HepG2 (cell line): ENCODE data around the gene WNT10A. TPM values are rescaled to one million over a fixed set of nuclear protein-coding genes. Genes with fewer than 3 reads are reported as not detected.

Source experiments
- ATAC-seq: fragments of 200-7000 bp; cut with Tn5 transposase; 3 replicates; pipeline ENCODE4 v1.9.1; 2020; ENCODE audit warnings: mild to moderate bottlenecking, moderate library complexity
- BruUV-seq: library from RNA; stranded (reverse); fragments of 400-500 nt; replicated peaks from 2 replicates; lab custom pipeline; 2021; lab: Mats Ljungman, UMichigan
- CTCF ChIA-PET: fragments of 300-600 bp; formaldehyde crosslinking; extraction: SDS; loops from one replicate; lab custom pipeline; 2021; ENCODE audit warnings: low total read pairs, inconsistent platforms, low intra/inter-chr PET ratio; lab: Yijun Ruan, JAX
- POLR2A ChIA-PET: fragments of 350-600 bp; sonication (Branson Sonifier 250); formaldehyde crosslinking; loops from one replicate; lab custom pipeline; 2020; ENCODE audit warnings: antibody characterized with exemption, inconsistent platforms; lab: Yijun Ruan, JAX
- DNase-seq: peaks from one replicate; pipeline ENCODE4 v3.0.0-alpha.2; 2015; ENCODE audit warnings: low spot score
- FAIRE-seq: peaks from 3 replicates; lab custom pipeline; 2011; peaks lifted over from hg19 to GRCh38; lab: Jason Lieb, UNC
- H2AFZ ChIP-seq: one replicate; pipeline ENCODE4 v1.6.1; 2011; ENCODE audit warnings: low read length, inconsistent platforms
- H3K27ac ChIP-seq: fragments of 300-600 bp; 3 replicates; pipeline ENCODE4 v1.8.0; 2011; ENCODE audit warnings: mixed run types, mild to moderate bottlenecking, mixed read lengths, low read length, inconsistent platforms; ENCODE audit not compliant: insufficient read depth; ENCODE audit errors: extremely low read length
- H3K27me3 ChIP-seq, 2 experiments: fragments of 200-600 bp in 1 of 2; 2 replicates in 1 of 2; 3 replicates in 1 of 2; pipeline versions ENCODE4 v1.6.0 to v1.8.0; 2011; ENCODE audit warnings: low read length in 2 of 2, mild to moderate bottlenecking in 2 of 2, moderate library complexity in 2 of 2, inconsistent platforms in 1 of 2; ENCODE audit not compliant: insufficient read depth in 2 of 2, control insufficient read depth in 1 of 2
- H3K36me3 ChIP-seq, 2 experiments: fragments of 200-600 bp in 1 of 2; replicated peaks in 1 of 2; 2 replicates in 1 of 2; 3 replicates in 1 of 2; pipeline versions ENCODE4 v1.5.1 to v1.8.0; 2011; ENCODE audit warnings: low read length in 2 of 2, inconsistent platforms in 1 of 2; ENCODE audit not compliant: insufficient read depth in 2 of 2, control insufficient read depth in 1 of 2
- H3K4me1 ChIP-seq: 2 replicates; pipeline ENCODE4 v1.5.1; 2012; ENCODE audit warnings: low read length, inconsistent platforms; ENCODE audit not compliant: insufficient read depth
- H3K4me2 ChIP-seq: 2 replicates; pipeline ENCODE4 v1.6.0; 2011; ENCODE audit warnings: low read depth, low read length, inconsistent platforms
- H3K4me3 ChIP-seq, 3 experiments: fragments of 200-600 bp in 1 of 3; sonication (generic), shearing (Covaris generic) in 1 of 3; replicated peaks in 1 of 3; 2 replicates each; pipeline ENCODE4 v1.5.1; 2011 to 2016; ENCODE audit warnings: low read length in 3 of 3, inconsistent platforms in 2 of 3, low read depth in 2 of 3, mild to moderate bottlenecking in 2 of 3, control low read depth in 1 of 3, mixed read lengths in 1 of 3; ENCODE audit not compliant: insufficient read depth in 1 of 3
- H3K79me2 ChIP-seq: one replicate; pipeline ENCODE4 v1.6.1; 2011; ENCODE audit warnings: low read length, inconsistent platforms; ENCODE audit not compliant: insufficient read depth
- H3K9ac ChIP-seq: 2 replicates; pipeline ENCODE4 v1.6.0; 2011; ENCODE audit warnings: mild to moderate bottlenecking, low read depth, low read length, inconsistent platforms; ENCODE audit not compliant: insufficient read depth
- H3K9me3 ChIP-seq: 2 replicates; pipeline ENCODE4 v1.5.1; 2012; ENCODE audit warnings: mild to moderate bottlenecking, low read length
- H4K20me1 ChIP-seq: 2 replicates; pipeline ENCODE4 v1.6.0; 2011; ENCODE audit warnings: inconsistent platforms, mild to moderate bottlenecking, low read length, moderate library complexity; ENCODE audit not compliant: insufficient read depth
- BCL6 ChIP-seq: IDR thresholded peaks from 2 replicates; pipeline ENCODE4 v1.6.1; 2016; ENCODE audit warnings: missing genetic modification reagents, missing compliant biosample characterization
- EP300 ChIP-seq, 3 experiments: sonication (generic) in 1 of 3; formaldehyde crosslinking in 1 of 3; IDR thresholded peaks; 2 replicates each; pipeline versions ENCODE4 v1.5.1 to v1.6.1; 2011 to 2020; ENCODE audit warnings: low read depth in 2 of 3, low read length in 2 of 3, borderline replicate concordance in 1 of 3, improper control_type of control experiment in 1 of 3, mild to moderate bottlenecking in 1 of 3, missing genetic modification reagents in 1 of 3, moderate library complexity in 1 of 3
- HIVEP1 ChIP-seq: sonication (generic); formaldehyde crosslinking; IDR thresholded peaks from 2 replicates; pipeline ENCODE4 v1.4.0; 2020; ENCODE audit warnings: mild to moderate bottlenecking, missing genetic modification reagents
- KLF11 ChIP-seq: IDR thresholded peaks from 2 replicates; pipeline ENCODE4 v1.6.1; 2016; ENCODE audit warnings: missing compliant biosample characterization
- MED8 ChIP-seq: sonication (generic); formaldehyde crosslinking; IDR thresholded peaks from 2 replicates; pipeline ENCODE4 v1.8.1; 2023; ENCODE audit warnings: mild to moderate bottlenecking, missing genetic modification reagents; ENCODE audit not compliant: insufficient replicate concordance
- MIER2 ChIP-seq: IDR thresholded peaks from 2 replicates; pipeline ENCODE4 v1.6.1; 2016; ENCODE audit warnings: missing biosample characterization, missing genetic modification reagents
- PLRG1 ChIP-seq: fragments of 450-650 bp; conservative IDR thresholded peaks from 2 replicates; pipeline ENCODE4 v1.6.1; 2016
- SSRP1 ChIP-seq: IDR thresholded peaks from 2 replicates; pipeline ENCODE4 v1.6.1; 2016; ENCODE audit warnings: control low read depth
- ZNF367 ChIP-seq: sonication (generic); formaldehyde crosslinking; IDR thresholded peaks from 2 replicates; pipeline ENCODE4 v1.4.0; 2020; ENCODE audit warnings: missing genetic modification reagents, borderline replicate concordance
- ZNF432 ChIP-seq: sonication (generic); formaldehyde crosslinking; IDR thresholded peaks from 2 replicates; pipeline ENCODE4 v1.5.0; 2020; ENCODE audit warnings: missing genetic modification reagents, mild to moderate bottlenecking, borderline replicate concordance
- ZNF558 ChIP-seq: sonication (generic); formaldehyde crosslinking; IDR thresholded peaks from 2 replicates; pipeline ENCODE4 v1.9.0; 2022; ENCODE audit warnings: mild to moderate bottlenecking, missing genetic modification reagents, borderline replicate concordance
- ZNF562 ChIP-seq: sonication (generic); formaldehyde crosslinking; IDR thresholded peaks from 2 replicates; pipeline ENCODE4 v1.8.0; 2022; ENCODE audit warnings: missing genetic modification reagents, borderline replicate concordance
- ZNF564 ChIP-seq: sonication (generic); formaldehyde crosslinking; IDR thresholded peaks from 2 replicates; pipeline ENCODE4 v1.8.1; 2023; ENCODE audit warnings: mild to moderate bottlenecking, missing genetic modification reagents
- ZNF720 ChIP-seq: sonication (generic); formaldehyde crosslinking; IDR thresholded peaks from 2 replicates; pipeline ENCODE4 v1.4.0; 2020; ENCODE audit warnings: missing genetic modification reagents
- ZNF761 ChIP-seq: sonication (generic); formaldehyde crosslinking; conservative IDR thresholded peaks from 2 replicates; pipeline ENCODE4 v1.4.0; 2020; ENCODE audit warnings: mild to moderate bottlenecking, missing genetic modification reagents
- ZNF772 ChIP-seq: sonication (generic); formaldehyde crosslinking; IDR thresholded peaks from 2 replicates; pipeline ENCODE4 v1.5.0; 2020; ENCODE audit warnings: mild to moderate bottlenecking, missing genetic modification reagents
- WGBS: methylation state at CpG from one replicate; pipeline ENCODE4 v1.1.6; 2017; ENCODE audit warnings: low lambda C conversion rate; 5-methylcytosine and 5-hydroxymethylcytosine counted together
- in situ Hi-C: cut with HindIII; loops from 2 replicates; pipeline ENCODE4 v1.10.0; 2017; ENCODE audit warnings: low pct_unique_long_range_greater_than_20kb; ENCODE audit not compliant: extremely low pct_ligation_motif_present
- intact Hi-C: fragments of 100-400 bp; cut with micrococcal nuclease; formaldehyde crosslinking; loops from one replicate; pipeline ENCODE4 v1.10.0; 2022; ENCODE audit not compliant: unreplicated experiment
- polyA plus RNA-seq, 8 experiments: library from polyadenylated mRNA; depleted of rRNA in 3 of 8; stranded (reverse) in 7 of 8; unstranded in 1 of 8; fragments of >200 nt; fragmentation: Illumina TruSeq in 4 of 8; extraction: Trizol in 4 of 8; gene quantifications; 2 replicates each; pipeline versions ENCODE4 v1.2.1 to v1.2.3, GENCODE V29; 2011 to 2016; ENCODE audit warnings: low read depth in 4 of 8, missing spikeins in 1 of 8, mixed read lengths in 1 of 8; ENCODE audit not compliant: insufficient read depth in 1 of 8
- total RNA-seq, 5 experiments: library from RNA; depleted of rRNA; stranded (reverse); fragments of >200 nt; fragmentation: Illumina TruSeq; extraction: Trizol; gene quantifications; 2 replicates each; pipeline ENCODE4 v1.2.3, GENCODE V29; 2016; ENCODE audit warnings: low read depth in 1 of 5
- TF ChIP-seq, protein P1 (sequence below): sonication (generic); IDR thresholded peaks from 2 replicates; pipeline ENCODE4 v1.6.1; 2016; ENCODE audit warnings: low read depth, borderline replicate concordance
- TF ChIP-seq, protein P2 (sequence below): sonication (generic); formaldehyde crosslinking; conservative IDR thresholded peaks from 2 replicates; pipeline ENCODE4 v1.8.0; 2022; ENCODE audit warnings: mild to moderate bottlenecking, moderate library complexity, missing genetic modification reagents

The WNT10A gene
- total and polyA plus RNA-seq, 2 of the 13 experiments (the other 11 are each of a cell fraction or from before 2014, with no cell fraction given) = 0.03 TPM; not detected in 1

DNA sequence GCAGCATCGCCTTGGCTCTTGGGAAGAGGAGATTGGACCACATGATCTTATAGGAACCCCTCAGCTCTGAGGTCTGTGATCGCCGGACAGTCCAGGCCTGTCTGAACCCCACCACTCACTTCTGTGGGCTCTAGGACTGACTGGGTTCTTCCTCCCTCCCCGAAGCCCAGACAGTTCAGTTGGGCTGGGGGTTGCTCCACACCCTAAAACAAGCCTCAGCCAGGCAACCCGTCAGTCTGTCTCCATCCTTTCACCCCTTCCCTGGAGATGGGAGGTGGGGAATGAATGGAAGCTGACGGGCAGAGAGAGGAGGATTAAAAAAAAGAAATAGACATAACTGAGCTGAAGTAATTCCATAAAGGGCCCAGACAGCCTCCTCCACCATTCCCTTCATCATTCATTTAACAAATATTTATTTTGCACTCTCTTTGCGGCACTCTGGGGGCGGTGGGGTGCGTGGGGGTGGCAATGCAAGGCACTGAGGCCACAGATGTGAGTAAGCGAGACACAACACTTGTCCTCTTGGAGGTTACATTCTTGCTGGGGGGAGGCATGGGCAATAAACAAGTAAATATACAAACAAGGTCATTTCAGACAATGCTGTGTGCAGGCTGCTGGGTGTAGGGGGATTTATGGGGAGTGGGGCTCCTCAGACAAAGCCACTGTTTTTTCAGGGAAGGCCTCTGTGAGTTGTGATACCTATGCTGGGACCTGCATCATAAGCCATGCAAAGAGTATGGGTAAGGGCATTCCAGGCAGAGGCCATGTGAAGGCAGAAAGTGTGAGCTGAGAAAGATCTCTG is 12.9 kb downstream of the WNT10A start (continued):
- TF ChIP-seq, protein P1, sequence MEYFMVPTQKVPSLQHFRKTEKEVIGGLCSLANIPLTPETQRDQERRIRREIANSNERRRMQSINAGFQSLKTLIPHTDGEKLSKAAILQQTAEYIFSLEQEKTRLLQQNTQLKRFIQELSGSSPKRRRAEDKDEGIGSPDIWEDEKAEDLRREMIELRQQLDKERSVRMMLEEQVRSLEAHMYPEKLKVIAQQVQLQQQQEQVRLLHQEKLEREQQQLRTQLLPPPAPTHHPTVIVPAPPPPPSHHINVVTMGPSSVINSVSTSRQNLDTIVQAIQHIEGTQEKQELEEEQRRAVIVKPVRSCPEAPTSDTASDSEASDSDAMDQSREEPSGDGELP = no peak
- TF ChIP-seq PLRG1 = no peak
- no peak for TF ChIP-seq ZNF761 (CRISPR knock-in tag)
- no peak for TF ChIP-seq KLF11 (CRISPR knock-in tag)
- TF ChIP-seq MIER2 (CRISPR knock-in tag) = no peak
- no peak for TF ChIP-seq SSRP1
- no peak for TF ChIP-seq ZNF562
- no peak for TF ChIP-seq HIVEP1 (CRISPR knock-in tag)
- TF ChIP-seq, all 625 proteins: peak for 5

DNA sequence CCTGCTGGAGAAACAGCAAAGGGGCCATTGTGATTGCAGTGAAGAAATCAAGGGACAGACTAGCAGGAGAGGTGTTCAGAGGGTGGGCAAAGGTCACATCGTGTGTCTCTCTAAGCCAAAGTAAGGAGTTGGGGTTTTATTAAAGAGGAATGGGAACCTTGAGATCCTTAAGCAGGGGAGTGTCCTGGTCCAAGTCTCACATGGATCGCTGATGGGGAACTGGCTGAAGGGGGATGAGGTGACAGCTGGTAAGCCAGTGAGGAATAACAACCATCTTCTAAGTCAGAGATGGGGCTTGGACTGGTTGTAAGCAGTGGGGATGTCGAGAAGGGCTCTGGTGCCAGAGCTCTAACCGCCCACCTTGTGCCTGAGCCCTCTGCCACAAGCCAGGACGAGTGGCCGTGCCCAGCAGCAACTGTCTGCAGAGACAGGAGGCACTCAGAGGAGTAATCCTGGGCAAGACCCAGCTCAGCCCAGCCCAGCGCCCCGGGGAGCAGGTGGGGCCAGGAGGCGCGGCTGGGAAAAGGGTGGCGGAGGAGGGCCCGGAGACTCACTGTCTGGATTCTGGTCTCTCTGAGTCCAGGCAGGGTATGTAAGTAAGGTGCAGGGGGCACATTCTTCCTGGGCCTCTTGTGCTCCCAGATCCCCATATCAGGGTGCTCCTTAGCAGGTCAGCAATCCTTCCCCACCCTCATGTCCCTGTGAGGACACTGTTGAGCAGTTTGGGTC is 13.7 kb downstream of the WNT10A start:
- Histone ChIP-seq H3K27me3 (peaks cover 31 to 93% of the 10 kb centered on the region in 2 experiments; a peak in 4 of 5 replicates), H3K4me3 (no peak overlapping the region), H4K20me1 (no peaks in the 10 kb centered on the region; the same call in 1 of the 2 replicates), H3K4me1 (peaks cover 59% of the 10 kb centered on the region), H3K9ac (no peak overlapping the region), H3K79me2 (no peaks in the 10 kb centered on the region), H3K9me3 (no peaks in the 10 kb centered on the region), H2AFZ (no peak overlapping the region), H3K36me3 (no peaks in the 10 kb centered on the region), H3K4me2 (no peak overlapping the region), H3K27ac (no peak overlapping the region)
- CTCF ChIA-PET = no interaction called here
- BruUV-seq = no TSS peak
- POLR2A ChIA-PET = no interaction called here
- FAIRE-seq = no peak
- intact Hi-C loops = no loop called here
- ATAC-seq = no peak
- no peak for DNase-seq
- 13% methylated on average over 6 of the region's 12 CpGs for WGBS
- no peak for TF ChIP-seq ZNF772 (CRISPR knock-in tag)
- TF ChIP-seq, protein P2, sequence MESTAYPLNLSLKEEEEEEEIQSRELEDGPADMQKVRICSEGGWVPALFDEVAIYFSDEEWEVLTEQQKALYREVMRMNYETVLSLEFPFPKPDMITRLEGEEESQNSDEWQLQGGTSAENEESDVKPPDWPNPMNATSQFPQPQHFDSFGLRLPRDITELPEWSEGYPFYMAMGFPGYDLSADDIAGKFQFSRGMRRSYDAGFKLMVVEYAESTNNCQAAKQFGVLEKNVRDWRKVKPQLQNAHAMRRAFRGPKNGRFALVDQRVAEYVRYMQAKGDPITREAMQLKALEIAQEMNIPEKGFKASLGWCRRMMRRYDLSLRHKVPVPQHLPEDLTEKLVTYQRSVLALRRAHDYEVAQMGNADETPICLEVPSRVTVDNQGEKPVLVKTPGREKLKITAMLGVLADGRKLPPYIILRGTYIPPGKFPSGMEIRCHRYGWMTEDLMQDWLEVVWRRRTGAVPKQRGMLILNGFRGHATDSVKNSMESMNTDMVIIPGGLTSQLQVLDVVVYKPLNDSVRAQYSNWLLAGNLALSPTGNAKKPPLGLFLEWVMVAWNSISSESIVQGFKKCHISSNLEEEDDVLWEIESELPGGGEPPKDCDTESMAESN (CRISPR knock-in tag) = no peak
- no peak for TF ChIP-seq BCL6 (CRISPR knock-in tag)
- no peak for TF ChIP-seq EP300 (IDR thresholded peaks at IDR 0.05; ENCODE audit: low read depth in 2 of 2, low read length in 2 of 2)
- no peak for TF ChIP-seq EP300 (CRISPR knock-in tag; IDR thresholded peaks at IDR 0.05; ENCODE audit: borderline replicate concordance)
- no peak for TF ChIP-seq MED8
- no peak for TF ChIP-seq ZNF432 (CRISPR knock-in tag)
- no peak for TF ChIP-seq ZNF558 (CRISPR knock-in tag)
- no peak for TF ChIP-seq ZNF720
- no peak for TF ChIP-seq ZNF367 (CRISPR knock-in tag)
- TF ChIP-seq ZNF564 (CRISPR knock-in tag) = no peak
- in situ Hi-C loops = no loop called here
